D341Med (cell line): Measurements from ENCODE around the gene SNAP23.
A peak's percentile ranks its signal among the peaks of the same experiment; 100 is the strongest.

Experiments used
- DNase-seq: peaks from one replicate; pipeline ENCODE4 v3.0.0; 2012; ENCODE audit warnings: low spot score

The SNAP23 gene

GRCh38 chr15:42495361-42496212, at the start of gene SNAP23:
SNAP23 (plus strand) TSS chr15:42495634; CDS start chr15:42511847, 16,213 bp downstream.
- peak; percentile 96 for DNase-seq

- DNase-seq: no peak
These were observed 47.8 kb upstream of the SNAP23 start for GRCh38 chr15:42447599-42447998.

GRCh38 chr15:42448281-42448680, 47.2 kb upstream of the SNAP23 start:
- DNase-seq: no peak

- no peak for DNase-seq
These were observed 45.5 kb upstream of the SNAP23 start for GRCh38 chr15:42449770-42450424.

GRCh38 chr15:42450425-42450790, 45.0 kb upstream of the SNAP23 start:
- no peak for DNase-seq

GRCh38 chr15:42453826-42454225, 41.6 kb upstream of the SNAP23 start:
- no peak for DNase-seq

- no peak for DNase-seq
These were observed 38.9 kb upstream of the SNAP23 start for GRCh38 chr15:42456531-42456930.

- DNase-seq: no peak
These were observed 38.5 kb upstream of the SNAP23 start for GRCh38 chr15:42456971-42457370.

GRCh38 chr15:42457445-42458442, 37.7 kb upstream of the SNAP23 start:
- DNase-seq: peak; percentile 36

- DNase-seq: no peak
These were observed 34.2 kb upstream of the SNAP23 start for GRCh38 chr15:42461261-42461660.

GRCh38 chr15:42465520-42466259, 29.7 kb upstream of the SNAP23 start:
- no peak for DNase-seq

- no peak for DNase-seq
These were observed 24.4 kb upstream of the SNAP23 start for GRCh38 chr15:42471002-42471401.

GRCh38 chr15:42474827-42475226, 20.6 kb upstream of the SNAP23 start:
- DNase-seq: no peak

GRCh38 chr15:42482701-42483100, 12.7 kb upstream of the SNAP23 start:
- no peak for DNase-seq

- no peak for DNase-seq
These were observed 11.8 kb upstream of the SNAP23 start for GRCh38 chr15:42483677-42484076.

GRCh38 chr15:42490291-42490670, 5.2 kb upstream of the SNAP23 start:
- no peak for DNase-seq

GRCh38 chr15:42490671-42491538, 4.5 kb upstream of the SNAP23 start, which contains the start of gene ZNF106:
ZNF106 (minus strand) TSS chr15:42491141; CDS start chr15:42472289, 18,852 bp downstream.
- DNase-seq: peak; percentile 97

GRCh38 chr15:42491539-42492225, 3.8 kb upstream of the SNAP23 start:
- no peak for DNase-seq

GRCh38 chr15:42493679-42494078, 1.8 kb upstream of the SNAP23 start:
- DNase-seq: no peak

GRCh38 chr15:42494998-42495360, 455 bp upstream of the SNAP23 start:
- peak; percentile 48 for DNase-seq
